B cell (primary cell): Measurements from ENCODE around the gene PTPN20.
"Not testable (repeated sequence)": the region's sequence is repeated elsewhere in the genome, so short reads cannot be mapped to it uniquely, and the experiment has no call there.

ENCODE experiments used
- CTCF ChIP-seq: fragments of 200-600 bp; IDR thresholded peaks from one replicate; pipeline ENCODE4 v1.8.0; 2022; ENCODE audit warnings: antibody characterized with exemption, mild to moderate bottlenecking
- EZH2 ChIP-seq: IDR thresholded peaks from 2 replicates; pipeline ENCODE4 v1.6.1; 2012; ENCODE audit warnings: borderline replicate concordance, low read depth, mild to moderate bottlenecking, moderate library complexity, low read length; ENCODE audit not compliant: insufficient read depth, poor library complexity, severe bottlenecking

GRCh38 chr10:46932383-46932782, 21.2 kb downstream of the PTPN20 start:
- not testable (repeated sequence) for TF ChIP-seq CTCF, EZH2
